GM12874 (cell line): ENCODE results near the gene DOK1.

Source experiments
- TF ChIP-seq, protein P1 (sequence below): IDR thresholded peaks from 2 replicates; pipeline ENCODE4 v1.5.1; 2011; ENCODE audit warnings: low read depth, mild to moderate bottlenecking, control low read depth, low read length, moderate library complexity; ENCODE audit not compliant: insufficient read depth

DOK1 gene

DNA sequence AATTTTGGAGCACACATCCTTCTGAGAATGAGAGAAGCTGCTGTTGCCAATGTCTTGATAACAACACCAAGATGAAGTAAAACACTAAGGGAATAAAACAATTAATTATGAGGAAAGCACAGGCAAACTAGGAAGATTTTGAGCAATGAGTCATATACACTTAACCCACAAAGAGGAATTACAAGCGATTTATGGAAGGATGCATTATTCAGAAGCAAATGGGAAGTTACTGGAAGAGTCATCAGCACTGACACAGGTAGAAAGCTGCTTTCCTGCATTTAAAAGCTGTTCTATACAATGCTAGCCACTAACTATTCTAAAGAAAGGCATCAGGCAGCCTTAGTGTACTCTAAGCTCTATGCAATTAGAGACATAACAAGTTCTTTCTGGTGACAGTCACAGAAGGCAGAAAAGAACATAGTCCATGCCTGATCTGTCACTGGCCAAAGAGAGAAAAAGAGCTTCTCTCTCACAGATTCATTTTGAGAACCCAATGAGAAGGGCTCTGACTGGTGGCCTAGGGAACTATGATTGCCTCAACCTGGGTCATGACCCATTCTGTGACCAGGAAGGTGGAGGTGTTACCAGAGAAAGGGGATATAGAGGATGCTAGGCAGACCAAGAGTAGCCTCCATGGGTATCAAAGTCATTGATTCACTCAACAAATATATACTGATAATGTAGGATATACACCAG lies 48.2 kb downstream of the DOK1 start:
- TF ChIP-seq, protein P1, sequence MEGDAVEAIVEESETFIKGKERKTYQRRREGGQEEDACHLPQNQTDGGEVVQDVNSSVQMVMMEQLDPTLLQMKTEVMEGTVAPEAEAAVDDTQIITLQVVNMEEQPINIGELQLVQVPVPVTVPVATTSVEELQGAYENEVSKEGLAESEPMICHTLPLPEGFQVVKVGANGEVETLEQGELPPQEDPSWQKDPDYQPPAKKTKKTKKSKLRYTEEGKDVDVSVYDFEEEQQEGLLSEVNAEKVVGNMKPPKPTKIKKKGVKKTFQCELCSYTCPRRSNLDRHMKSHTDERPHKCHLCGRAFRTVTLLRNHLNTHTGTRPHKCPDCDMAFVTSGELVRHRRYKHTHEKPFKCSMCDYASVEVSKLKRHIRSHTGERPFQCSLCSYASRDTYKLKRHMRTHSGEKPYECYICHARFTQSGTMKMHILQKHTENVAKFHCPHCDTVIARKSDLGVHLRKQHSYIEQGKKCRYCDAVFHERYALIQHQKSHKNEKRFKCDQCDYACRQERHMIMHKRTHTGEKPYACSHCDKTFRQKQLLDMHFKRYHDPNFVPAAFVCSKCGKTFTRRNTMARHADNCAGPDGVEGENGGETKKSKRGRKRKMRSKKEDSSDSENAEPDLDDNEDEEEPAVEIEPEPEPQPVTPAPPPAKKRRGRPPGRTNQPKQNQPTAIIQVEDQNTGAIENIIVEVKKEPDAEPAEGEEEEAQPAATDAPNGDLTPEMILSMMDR = no peak

DNA sequence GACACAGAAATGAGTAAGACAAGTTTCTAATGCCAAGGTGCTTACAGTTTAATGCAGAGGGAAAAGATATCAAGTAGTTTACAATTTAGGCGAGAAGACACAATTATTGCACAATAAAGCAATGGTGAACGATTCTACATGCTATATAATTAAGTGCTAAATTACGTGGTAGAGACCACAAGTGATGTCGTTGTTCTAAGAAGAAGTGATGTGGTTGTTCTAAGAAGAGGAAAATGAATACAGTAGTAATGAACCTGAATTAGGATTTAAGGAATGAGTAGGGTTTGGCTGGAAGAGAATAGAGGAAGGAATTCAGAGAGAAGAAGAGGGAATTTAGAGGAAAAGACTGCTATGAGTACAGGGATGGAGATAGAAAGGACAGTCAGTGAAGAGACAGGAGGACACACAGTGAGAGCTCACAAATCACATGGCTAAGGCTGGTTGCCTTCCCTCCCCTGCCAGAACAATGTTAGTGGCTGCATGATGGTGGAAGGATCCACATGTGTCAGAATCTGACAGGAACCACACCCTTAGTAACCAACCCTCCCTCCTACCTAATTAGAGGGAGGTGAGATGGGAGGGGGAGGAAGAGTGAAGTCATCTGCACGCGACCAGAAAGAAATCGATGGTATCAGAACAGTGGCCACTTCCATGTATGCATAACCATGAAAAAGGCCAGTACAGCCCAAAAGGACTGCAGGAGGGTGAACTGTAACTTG lies 48.9 kb downstream of the DOK1 start:
- TF ChIP-seq, protein P1 = no peak

DNA sequence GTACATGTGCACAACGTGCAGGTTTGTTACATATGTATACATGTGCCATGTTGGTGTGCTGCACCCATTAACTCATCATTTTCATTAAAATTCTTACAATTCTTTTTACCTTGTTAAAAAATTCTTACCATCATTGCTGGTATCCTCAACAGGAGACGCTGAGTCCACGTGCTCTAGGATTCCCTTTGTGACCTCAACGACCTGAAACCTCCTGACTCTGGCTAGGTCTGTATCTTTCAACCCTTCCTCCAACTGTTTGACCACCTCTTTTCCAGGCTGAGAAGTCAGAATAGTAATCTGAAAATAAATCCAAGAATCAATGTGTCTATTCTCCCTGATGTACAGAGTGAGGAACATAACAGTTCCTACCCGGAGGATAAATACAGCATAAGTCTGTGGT lies 52.4 kb downstream of the DOK1 start:
- TF ChIP-seq, protein P1 = no peak
